HepG2 (cell line): Measurements from ENCODE around the gene USB1. TPM values are rescaled to one million over a fixed set of nuclear protein-coding genes. Genes with fewer than 3 reads are reported as not detected.
A peak's percentile ranks its signal among the peaks of the same experiment; 100 is the strongest.

Experiments used
- FOXK1 ChIP-seq: sonication (generic); formaldehyde crosslinking; IDR thresholded peaks from 2 replicates; pipeline ENCODE4 v1.4.0; 2020; ENCODE audit warnings: low read depth, missing genetic modification reagents, borderline replicate concordance
- MED1 ChIP-seq: sonication (generic); formaldehyde crosslinking; IDR thresholded peaks from 2 replicates; pipeline ENCODE4 v1.4.0; 2020; ENCODE audit warnings: missing genetic modification reagents
- PAX8 ChIP-seq: sonication (generic); formaldehyde crosslinking; IDR thresholded peaks from 2 replicates; pipeline ENCODE4 v1.8.0; 2022; ENCODE audit warnings: mild to moderate bottlenecking, missing genetic modification reagents, borderline replicate concordance
- RXRB ChIP-seq: IDR thresholded peaks from 2 replicates; pipeline ENCODE4 v1.6.1; 2016; ENCODE audit warnings: borderline replicate concordance, missing genetic modification reagents, missing compliant biosample characterization
- SALL1 ChIP-seq: sonication (generic); formaldehyde crosslinking; IDR thresholded peaks from 2 replicates; pipeline ENCODE4 v1.8.0; 2022; ENCODE audit warnings: mild to moderate bottlenecking, missing genetic modification reagents
- SRSF1 ChIP-seq: fragments of 200-400 bp; formaldehyde crosslinking; optimal IDR thresholded peaks from 2 replicates; pipeline ENCODE3; 2017; ENCODE audit warnings: mild to moderate bottlenecking, low read depth, low read length, moderate library complexity
- TRIM24 ChIP-seq: sonication (generic); formaldehyde crosslinking; IDR thresholded peaks from 2 replicates; pipeline ENCODE4 v1.8.0; 2022; ENCODE audit warnings: mild to moderate bottlenecking, missing genetic modification reagents
- WIZ ChIP-seq: sonication (generic); formaldehyde crosslinking; IDR thresholded peaks from 2 replicates; pipeline ENCODE4 v1.5.1; 2020; ENCODE audit warnings: mild to moderate bottlenecking, missing genetic modification reagents
- ZFX ChIP-seq: sonication (generic); formaldehyde crosslinking; IDR thresholded peaks from 2 replicates; pipeline ENCODE4 v1.4.0; 2020; ENCODE audit warnings: mild to moderate bottlenecking, low read depth, missing genetic modification reagents, moderate library complexity
- ZMYM3 ChIP-seq: sonication (generic); formaldehyde crosslinking; IDR thresholded peaks from 2 replicates; pipeline ENCODE4 v1.5.1; 2020; ENCODE audit warnings: mild to moderate bottlenecking, missing genetic modification reagents
- ZNF367 ChIP-seq: sonication (generic); formaldehyde crosslinking; IDR thresholded peaks from 2 replicates; pipeline ENCODE4 v1.4.0; 2020; ENCODE audit warnings: missing genetic modification reagents, borderline replicate concordance
- ZNF567 ChIP-seq: sonication (generic); formaldehyde crosslinking; IDR thresholded peaks from 2 replicates; pipeline ENCODE4 v1.8.1; 2023; ENCODE audit warnings: mild to moderate bottlenecking, missing genetic modification reagents, borderline replicate concordance
- ZNF768 ChIP-seq: sonication (generic); formaldehyde crosslinking; IDR thresholded peaks from 2 replicates; pipeline ENCODE4 v1.4.0; 2020; ENCODE audit warnings: missing genetic modification reagents
- polyA plus RNA-seq, 8 experiments: library from polyadenylated mRNA; depleted of rRNA in 3 of 8; stranded (reverse) in 7 of 8; unstranded in 1 of 8; fragments of >200 nt; fragmentation: Illumina TruSeq in 4 of 8; extraction: Trizol in 4 of 8; gene quantifications; 2 replicates each; pipeline versions ENCODE4 v1.2.1 to v1.2.3, GENCODE V29; 2011 to 2016; ENCODE audit warnings: low read depth in 4 of 8, missing spikeins in 1 of 8, mixed read lengths in 1 of 8; ENCODE audit not compliant: insufficient read depth in 1 of 8
- total RNA-seq, 5 experiments: library from RNA; depleted of rRNA; stranded (reverse); fragments of >200 nt; fragmentation: Illumina TruSeq; extraction: Trizol; gene quantifications; 2 replicates each; pipeline ENCODE4 v1.2.3, GENCODE V29; 2016; ENCODE audit warnings: low read depth in 1 of 5
- TF ChIP-seq, protein P1 (sequence below): sonication (generic); formaldehyde crosslinking; IDR thresholded peaks from 2 replicates; pipeline ENCODE4 v1.5.0; 2020; ENCODE audit warnings: mild to moderate bottlenecking, missing genetic modification reagents, borderline replicate concordance
- TF ChIP-seq, protein P2 (sequence below): sonication (generic); formaldehyde crosslinking; IDR thresholded peaks from 2 replicates; pipeline ENCODE4 v1.4.0; 2020; ENCODE audit warnings: missing genetic modification reagents, borderline replicate concordance
- TF ChIP-seq, protein P3 (sequence below): sonication (generic); formaldehyde crosslinking; IDR thresholded peaks from 2 replicates; pipeline ENCODE4 v1.4.0; 2020; ENCODE audit warnings: missing genetic modification reagents
- TF ChIP-seq, protein P4 (sequence below): sonication (generic); formaldehyde crosslinking; IDR thresholded peaks from 2 replicates; pipeline ENCODE4 v1.5.1; 2020; ENCODE audit warnings: mild to moderate bottlenecking, missing genetic modification reagents

Gene USB1
- total and polyA plus RNA-seq, 2 of the 13 experiments (the other 11 are each of a cell fraction or from before 2014, with no cell fraction given) = 16.7 to 65.4 TPM

- TF ChIP-seq PAX8 (CRISPR knock-in tag) = 0 out of 2 replicates have a peak, but pooled peaks have one; percentile 21
- TF ChIP-seq, protein P1, sequence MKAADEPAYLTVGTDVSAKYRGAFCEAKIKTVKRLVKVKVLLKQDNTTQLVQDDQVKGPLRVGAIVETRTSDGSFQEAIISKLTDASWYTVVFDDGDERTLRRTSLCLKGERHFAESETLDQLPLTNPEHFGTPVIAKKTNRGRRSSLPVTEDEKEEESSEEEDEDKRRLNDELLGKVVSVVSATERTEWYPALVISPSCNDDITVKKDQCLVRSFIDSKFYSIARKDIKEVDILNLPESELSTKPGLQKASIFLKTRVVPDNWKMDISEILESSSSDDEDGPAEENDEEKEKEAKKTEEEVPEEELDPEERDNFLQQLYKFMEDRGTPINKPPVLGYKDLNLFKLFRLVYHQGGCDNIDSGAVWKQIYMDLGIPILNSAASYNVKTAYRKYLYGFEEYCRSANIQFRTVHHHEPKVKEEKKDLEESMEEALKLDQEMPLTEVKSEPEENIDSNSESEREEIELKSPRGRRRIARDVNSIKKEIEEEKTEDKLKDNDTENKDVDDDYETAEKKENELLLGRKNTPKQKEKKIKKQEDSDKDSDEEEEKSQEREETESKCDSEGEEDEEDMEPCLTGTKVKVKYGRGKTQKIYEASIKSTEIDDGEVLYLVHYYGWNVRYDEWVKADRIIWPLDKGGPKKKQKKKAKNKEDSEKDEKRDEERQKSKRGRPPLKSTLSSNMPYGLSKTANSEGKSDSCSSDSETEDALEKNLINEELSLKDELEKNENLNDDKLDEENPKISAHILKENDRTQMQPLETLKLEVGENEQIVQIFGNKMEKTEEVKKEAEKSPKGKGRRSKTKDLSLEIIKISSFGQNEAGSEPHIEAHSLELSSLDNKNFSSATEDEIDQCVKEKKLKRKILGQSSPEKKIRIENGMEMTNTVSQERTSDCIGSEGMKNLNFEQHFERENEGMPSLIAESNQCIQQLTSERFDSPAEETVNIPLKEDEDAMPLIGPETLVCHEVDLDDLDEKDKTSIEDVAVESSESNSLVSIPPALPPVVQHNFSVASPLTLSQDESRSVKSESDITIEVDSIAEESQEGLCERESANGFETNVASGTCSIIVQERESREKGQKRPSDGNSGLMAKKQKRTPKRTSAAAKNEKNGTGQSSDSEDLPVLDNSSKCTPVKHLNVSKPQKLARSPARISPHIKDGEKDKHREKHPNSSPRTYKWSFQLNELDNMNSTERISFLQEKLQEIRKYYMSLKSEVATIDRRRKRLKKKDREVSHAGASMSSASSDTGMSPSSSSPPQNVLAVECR = peak; percentile 50; the same call in 1 of the 2 replicates
- TF ChIP-seq ZNF367 (CRISPR knock-in tag) = no peak
- peak; percentile 35; the same call in 1 of the 2 replicates for TF ChIP-seq WIZ (CRISPR knock-in tag)
- TF ChIP-seq, protein P2, sequence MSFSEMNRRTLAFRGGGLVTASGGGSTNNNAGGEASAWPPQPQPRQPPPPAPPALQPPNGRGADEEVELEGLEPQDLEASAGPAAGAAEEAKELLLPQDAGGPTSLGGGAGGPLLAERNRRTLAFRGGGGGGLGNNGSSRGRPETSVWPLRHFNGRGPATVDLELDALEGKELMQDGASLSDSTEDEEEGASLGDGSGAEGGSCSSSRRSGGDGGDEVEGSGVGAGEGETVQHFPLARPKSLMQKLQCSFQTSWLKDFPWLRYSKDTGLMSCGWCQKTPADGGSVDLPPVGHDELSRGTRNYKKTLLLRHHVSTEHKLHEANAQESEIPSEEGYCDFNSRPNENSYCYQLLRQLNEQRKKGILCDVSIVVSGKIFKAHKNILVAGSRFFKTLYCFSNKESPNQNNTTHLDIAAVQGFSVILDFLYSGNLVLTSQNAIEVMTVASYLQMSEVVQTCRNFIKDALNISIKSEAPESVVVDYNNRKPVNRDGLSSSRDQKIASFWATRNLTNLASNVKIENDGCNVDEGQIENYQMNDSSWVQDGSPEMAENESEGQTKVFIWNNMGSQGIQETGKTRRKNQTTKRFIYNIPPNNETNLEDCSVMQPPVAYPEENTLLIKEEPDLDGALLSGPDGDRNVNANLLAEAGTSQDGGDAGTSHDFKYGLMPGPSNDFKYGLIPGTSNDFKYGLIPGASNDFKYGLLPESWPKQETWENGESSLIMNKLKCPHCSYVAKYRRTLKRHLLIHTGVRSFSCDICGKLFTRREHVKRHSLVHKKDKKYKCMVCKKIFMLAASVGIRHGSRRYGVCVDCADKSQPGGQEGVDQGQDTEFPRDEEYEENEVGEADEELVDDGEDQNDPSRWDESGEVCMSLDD (CRISPR knock-in tag) = 0 out of 2 replicates have a peak, but pooled peaks have one; percentile 27
- TF ChIP-seq RXRB (CRISPR knock-in tag) = no peak
- TF ChIP-seq ZFX (CRISPR knock-in tag) = no peak; the same call in 1 of the 2 replicates
- no peak for TF ChIP-seq SRSF1
- TF ChIP-seq, protein P3, sequence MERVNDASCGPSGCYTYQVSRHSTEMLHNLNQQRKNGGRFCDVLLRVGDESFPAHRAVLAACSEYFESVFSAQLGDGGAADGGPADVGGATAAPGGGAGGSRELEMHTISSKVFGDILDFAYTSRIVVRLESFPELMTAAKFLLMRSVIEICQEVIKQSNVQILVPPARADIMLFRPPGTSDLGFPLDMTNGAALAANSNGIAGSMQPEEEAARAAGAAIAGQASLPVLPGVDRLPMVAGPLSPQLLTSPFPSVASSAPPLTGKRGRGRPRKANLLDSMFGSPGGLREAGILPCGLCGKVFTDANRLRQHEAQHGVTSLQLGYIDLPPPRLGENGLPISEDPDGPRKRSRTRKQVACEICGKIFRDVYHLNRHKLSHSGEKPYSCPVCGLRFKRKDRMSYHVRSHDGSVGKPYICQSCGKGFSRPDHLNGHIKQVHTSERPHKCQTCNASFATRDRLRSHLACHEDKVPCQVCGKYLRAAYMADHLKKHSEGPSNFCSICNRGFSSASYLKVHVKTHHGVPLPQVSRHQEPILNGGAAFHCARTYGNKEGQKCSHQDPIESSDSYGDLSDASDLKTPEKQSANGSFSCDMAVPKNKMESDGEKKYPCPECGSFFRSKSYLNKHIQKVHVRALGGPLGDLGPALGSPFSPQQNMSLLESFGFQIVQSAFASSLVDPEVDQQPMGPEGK (CRISPR knock-in tag) = peak; percentile 61
- TF ChIP-seq TRIM24 (CRISPR knock-in tag) = no peak
- no peak for TF ChIP-seq FOXK1 (CRISPR knock-in tag)
- TF ChIP-seq ZNF567 (CRISPR knock-in tag) = 0 out of 2 replicates have a peak, but pooled peaks have one; percentile 79
- 0 out of 2 replicates have a peak, but pooled peaks have one; percentile 0 for TF ChIP-seq ZNF768 (CRISPR knock-in tag)
- TF ChIP-seq, protein P4, sequence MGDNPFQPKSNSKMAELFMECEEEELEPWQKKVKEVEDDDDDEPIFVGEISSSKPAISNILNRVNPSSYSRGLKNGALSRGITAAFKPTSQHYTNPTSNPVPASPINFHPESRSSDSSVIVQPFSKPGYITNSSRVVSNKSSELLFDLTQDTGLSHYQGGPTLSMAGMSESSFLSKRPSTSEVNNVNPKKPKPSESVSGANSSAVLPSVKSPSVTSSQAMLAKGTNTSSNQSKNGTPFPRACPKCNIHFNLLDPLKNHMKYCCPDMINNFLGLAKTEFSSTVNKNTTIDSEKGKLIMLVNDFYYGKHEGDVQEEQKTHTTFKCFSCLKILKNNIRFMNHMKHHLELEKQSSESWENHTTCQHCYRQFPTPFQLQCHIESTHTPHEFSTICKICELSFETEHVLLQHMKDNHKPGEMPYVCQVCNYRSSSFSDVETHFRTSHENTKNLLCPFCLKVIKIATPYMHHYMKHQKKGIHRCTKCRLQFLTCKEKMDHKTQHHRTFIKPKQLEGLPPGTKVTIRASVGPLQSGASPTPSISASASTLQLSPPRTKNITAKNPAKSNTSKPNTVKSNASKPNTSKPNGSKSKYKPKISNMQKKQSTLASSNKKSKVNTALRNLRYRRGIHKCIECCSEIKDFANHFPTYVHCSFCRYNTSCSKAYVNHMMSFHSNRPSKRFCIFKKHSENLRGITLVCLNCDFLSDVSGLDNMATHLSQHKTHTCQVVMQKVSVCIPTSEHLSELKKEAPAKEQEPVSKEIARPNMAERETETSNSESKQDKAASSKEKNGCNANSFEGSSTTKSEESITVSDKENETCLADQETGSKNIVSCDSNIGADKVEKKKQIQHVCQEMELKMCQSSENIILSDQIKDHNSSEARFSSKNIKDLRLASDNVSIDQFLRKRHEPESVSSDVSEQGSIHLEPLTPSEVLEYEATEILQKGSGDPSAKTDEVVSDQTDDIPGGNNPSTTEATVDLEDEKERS = 0 out of 2 replicates have a peak, but pooled peaks have one; percentile 20
- TF ChIP-seq ZMYM3 (CRISPR knock-in tag) = no peak
- TF ChIP-seq SALL1 (CRISPR knock-in tag) = peak; percentile 21
- 0 out of 2 replicates have a peak, but pooled peaks have one; percentile 18 for TF ChIP-seq MED1 (CRISPR knock-in tag)
These were observed 25.5 kb downstream of the USB1 start (continued) for GRCh38 chr16:58026705-58027160.
